NCI-H510A (cell line): ENCODE results near the gene CAMK1D.
"Not testable (repeated sequence)": the region's sequence is repeated elsewhere in the genome, so short reads cannot be mapped to it uniquely, and the experiment has no call there.

Source experiments
- DNase-seq: peaks from one replicate; lab custom pipeline; 2025; lab: John Stamatoyannopoulos, UW

CAMK1D gene

GRCh38 chr10:12348870-12349628 is at the start of gene CAMK1D:
TSS of gene CAMK1D (plus strand) at chr10:12349547.
- DNase-seq = peak; percentile 59

- DNase-seq = not testable (repeated sequence)
These were observed 48.3 kb upstream of the CAMK1D start for GRCh38 chr10:12301036-12301435.

GRCh38 chr10:12308057-12308456 is 41.3 kb upstream of the CAMK1D start:
- no peak for DNase-seq

DNA sequence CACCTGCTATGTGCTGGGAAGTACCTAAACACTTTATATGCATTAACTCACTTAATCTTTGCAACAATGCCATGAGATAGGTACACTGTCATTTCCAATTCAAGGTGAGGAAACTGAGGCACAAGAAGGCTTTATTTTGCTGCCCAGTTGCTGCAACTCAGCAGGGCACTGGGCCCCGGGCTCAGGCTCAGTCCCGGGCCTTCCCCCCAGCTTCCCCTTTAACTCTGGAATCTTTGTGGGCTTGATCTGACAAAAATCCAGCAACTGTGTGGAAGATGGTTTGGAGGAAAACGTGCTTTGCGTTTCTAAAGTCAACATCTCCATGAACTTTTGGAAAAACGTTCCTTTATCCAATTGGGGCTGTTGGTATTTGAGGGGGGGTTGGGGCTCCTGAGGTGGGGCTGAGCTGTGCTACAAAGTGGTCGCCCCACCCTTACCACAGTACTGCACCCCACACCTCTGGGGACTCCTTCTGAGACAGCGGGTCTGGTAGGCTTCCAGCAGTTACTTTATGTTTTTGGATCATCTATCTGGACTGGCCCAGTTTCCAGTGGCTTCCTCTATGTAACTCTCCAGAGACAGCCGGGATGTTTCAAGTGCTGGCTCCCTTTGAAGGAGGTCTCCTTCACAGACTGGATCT is 40.5 kb upstream of the CAMK1D start:
- DNase-seq = no peak

DNA sequence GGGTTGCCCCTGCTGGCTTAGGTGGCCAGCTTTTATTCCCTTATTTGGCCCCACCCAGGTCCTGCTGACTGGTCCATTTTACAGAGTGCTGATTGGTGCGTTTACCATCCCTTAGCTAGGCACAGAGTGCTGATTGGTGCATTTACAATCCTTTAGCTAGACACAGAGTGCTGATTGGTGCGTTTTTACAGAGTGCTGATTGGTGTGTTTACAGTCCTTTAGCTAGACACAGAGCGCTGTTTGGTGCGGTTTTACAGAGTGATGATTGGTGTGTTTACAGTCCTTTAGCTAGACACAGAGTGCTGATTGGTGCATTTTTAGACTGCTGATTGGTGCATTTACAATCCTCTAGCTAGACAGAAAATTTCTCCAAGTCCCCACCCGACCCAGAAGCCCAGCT is 39.6 kb upstream of the CAMK1D start:
- not testable (repeated sequence) for DNase-seq

GRCh38 chr10:12314836-12315235 is 34.5 kb upstream of the CAMK1D start:
- no peak for DNase-seq

DNA sequence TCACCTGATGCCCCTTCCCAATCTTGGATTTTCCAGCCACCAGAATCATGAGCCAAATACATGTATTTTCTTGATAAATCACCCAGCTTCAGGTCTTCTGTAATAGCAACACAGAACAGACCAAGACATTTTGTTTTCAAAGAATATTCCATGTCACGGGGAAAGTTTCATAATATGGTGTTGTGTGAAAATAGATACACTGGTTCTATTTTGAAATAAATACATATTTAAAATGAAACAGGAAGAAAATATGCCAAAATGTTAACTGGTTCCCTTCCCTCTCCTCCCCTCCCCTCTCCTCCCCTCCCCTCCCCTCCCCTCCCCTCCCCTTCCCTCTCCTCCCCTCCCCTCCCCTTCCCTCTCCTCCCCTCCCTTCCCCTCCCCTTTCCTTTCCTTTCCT is 30.3 kb upstream of the CAMK1D start:
- DNase-seq = no peak

- no peak for DNase-seq
These were observed 28.5 kb upstream of the CAMK1D start for GRCh38 chr10:12320892-12321291.

DNA sequence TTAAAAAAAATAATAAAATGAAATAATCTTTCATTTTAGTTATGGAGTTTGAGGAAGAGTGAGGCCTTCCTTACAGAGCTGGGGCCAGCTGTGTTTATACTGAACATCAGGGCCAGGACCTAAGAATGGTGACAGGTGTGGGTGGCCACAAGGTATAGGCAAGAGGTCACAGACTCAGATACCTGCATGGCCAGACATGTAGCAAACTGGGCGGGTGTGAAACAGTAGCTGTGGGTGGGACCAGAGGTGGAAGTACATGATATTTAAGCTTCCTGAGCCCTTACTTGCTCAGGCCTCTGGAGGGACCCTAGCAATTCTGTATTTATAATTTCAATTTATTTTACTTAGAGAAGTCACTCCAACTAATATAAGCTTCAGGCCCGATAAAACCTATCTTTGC is 27.7 kb upstream of the CAMK1D start:
- no peak for DNase-seq

- DNase-seq = no peak
These were observed 26.7 kb upstream of the CAMK1D start for GRCh38 chr10:12322583-12323131.

DNA sequence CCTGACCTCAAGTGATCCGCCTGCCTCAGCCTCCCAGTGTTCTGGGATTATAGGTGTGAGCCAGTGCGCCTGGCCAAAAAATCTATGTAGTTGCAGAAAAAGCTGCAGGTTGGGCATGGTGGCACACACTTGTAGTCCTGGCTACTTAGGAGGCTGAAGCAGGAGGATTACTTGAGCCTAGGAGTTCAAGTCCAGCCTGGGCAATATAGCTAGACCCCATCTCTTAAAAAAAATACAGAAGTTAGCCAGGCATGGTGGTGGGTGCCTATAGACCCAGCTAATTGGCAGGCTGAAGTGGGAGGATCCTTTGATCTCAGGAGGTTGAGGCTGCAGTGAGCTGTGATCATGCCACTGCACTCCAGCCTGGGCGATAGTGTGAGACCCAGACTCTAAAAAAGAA is 24.8 kb upstream of the CAMK1D start:
- no peak for DNase-seq

DNA sequence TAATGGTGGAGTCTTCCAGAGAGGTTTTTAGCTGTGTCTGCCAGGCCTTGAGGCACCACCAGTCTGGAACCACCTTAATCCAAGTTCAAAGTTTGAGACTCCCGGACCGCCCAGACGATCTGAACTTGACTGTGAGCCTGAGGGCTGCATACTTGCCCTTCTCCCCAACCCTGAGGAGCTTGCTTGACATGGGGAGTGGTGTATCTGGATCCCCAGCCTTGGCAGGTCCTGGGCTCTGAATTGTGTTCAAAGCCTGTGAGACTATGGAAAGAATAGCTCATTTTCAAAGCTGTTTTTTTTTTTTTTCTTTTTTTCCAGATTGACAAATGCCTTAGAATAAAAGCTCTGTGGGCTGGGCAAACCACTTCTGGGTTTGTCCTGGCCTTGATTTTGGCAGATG is 22.3 kb upstream of the CAMK1D start:
- no peak for DNase-seq

GRCh38 chr10:12327476-12327875 is 21.9 kb upstream of the CAMK1D start:
- DNase-seq = no peak

GRCh38 chr10:12328312-12328711 is 21.0 kb upstream of the CAMK1D start:
- not testable (repeated sequence) for DNase-seq

GRCh38 chr10:12332572-12333379 is 16.6 kb upstream of the CAMK1D start:
- no peak for DNase-seq

GRCh38 chr10:12333380-12334185 is 15.8 kb upstream of the CAMK1D start:
- DNase-seq = no peak

- DNase-seq = no peak
These were observed 15.2 kb upstream of the CAMK1D start for GRCh38 chr10:12334186-12334530.

- DNase-seq = not testable (repeated sequence)
These were observed 14.2 kb upstream of the CAMK1D start for GRCh38 chr10:12335169-12335568.

GRCh38 chr10:12337453-12338372 is 11.6 kb upstream of the CAMK1D start:
- DNase-seq = no peak

DNA sequence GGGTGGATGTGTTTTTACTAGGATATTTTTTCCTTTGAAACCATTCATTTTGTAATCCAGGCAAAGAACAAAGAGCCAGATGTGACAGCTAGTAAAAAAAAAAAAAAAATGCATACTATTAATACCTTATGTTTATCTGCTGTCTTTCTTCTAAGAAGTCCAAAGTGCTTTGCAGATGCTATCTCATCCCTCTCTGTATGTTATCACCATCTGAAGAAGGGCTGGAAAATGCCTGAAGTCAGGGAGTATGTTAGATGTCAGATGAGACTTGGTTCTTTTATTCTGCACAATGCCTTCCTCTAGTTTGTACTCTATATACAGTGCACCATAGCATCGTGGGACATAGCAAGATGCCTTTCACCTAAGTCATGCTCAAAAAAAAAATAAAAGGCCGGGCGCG is 10.4 kb upstream of the CAMK1D start:
- no peak for DNase-seq

DNA sequence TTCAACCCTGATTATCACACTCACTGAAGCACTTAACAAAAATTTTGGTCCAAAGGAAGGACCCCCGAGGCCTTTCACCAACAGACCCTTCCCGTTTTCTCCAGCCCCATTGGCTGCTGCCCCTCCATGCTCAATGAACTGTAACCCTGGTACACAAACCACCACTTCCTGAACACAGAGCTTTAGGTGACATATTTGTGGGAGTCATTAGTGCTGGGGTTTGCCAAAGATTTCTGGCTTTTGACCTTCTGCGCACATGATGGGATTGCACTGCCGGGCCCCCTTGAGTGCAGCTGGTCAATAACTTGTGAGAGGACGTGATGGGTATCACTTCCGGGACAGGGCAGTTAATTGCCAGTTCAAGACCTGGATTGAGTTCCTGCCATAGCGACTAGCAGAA is 9.0 kb upstream of the CAMK1D start:
- DNase-seq = no peak
